Measurements from ENCODE around the gene UQCRFS1. TPM values are rescaled to one million over a fixed set of nuclear protein-coding genes. Genes with fewer than 3 reads are reported as not detected.
A peak's percentile ranks its signal among the peaks of the same experiment; 100 is the strongest.
"Not testable (repeated sequence)": the region's sequence is repeated elsewhere in the genome, so short reads cannot be mapped to it uniquely, and the experiment has no call there.

The UQCRFS1 gene
- total RNA-seq, 2 donors from 2014 or later, result 112 to 127 TPM

GRCh38 chr19:29217616-29218015, 4.7 kb upstream of the UQCRFS1 start:
- ATAC-seq, result no peak
- intact Hi-C loops (cut with DNase I), result no loop called here
- DNase-seq, result no peak

- DNase-seq, result no peak
- no peak for ATAC-seq
- intact Hi-C loops (cut with DNase I), result no loop called here
Observed at GRCh38 chr19:29216021-29216420, 3.1 kb upstream of the UQCRFS1 start.

GRCh38 chr19:29215322-29215845, 2.4 kb upstream of the UQCRFS1 start:
- intact Hi-C loops (cut with DNase I), result no loop called here
- no peak for ATAC-seq
- no peak for DNase-seq

DNA sequence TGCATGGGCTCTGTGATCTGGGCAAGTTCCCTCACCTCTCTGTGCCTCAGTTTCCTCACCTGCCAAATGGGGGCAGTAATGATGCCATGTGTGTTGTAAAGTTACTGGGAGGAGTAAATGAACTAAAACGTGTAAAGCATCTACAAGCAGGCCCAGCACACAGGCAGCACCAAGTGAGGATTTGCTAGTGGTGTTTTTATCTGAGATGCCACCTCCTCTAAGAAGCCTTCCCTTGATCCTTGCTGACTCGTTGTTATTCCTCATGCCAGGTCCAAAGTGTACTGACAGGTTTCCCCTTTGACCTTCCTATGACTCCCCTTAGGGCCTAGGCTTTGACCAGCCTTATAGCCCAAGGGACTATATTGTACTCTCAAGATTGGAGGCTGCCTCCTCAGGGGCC, 1.5 kb upstream of the UQCRFS1 start:
- ATAC-seq, result no peak
- intact Hi-C loops (cut with DNase I), result no loop called here
- no peak for DNase-seq

DNA sequence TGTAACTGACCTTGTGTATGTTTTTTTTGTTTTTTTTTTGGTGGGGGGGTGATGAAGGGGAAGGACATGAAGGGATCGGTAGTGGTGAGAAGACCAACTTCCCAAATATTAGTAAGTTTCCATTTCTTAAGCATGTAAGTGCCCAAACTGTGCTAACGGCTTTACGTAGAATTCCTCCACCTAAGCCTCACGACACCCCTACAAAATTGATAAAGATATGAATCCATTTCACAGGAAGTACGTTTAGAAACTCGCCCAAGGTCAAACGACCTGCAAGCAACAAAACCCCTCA, 649 bp downstream of the UQCRFS1 start:
- intact Hi-C loops (cut with DNase I), result no loop called here
- no peak for ATAC-seq
- DNase-seq, result no peak

GRCh38 chr19:29211562-29212355, 1.2 kb downstream of the UQCRFS1 start:
- no peak for DNase-seq

GRCh38 chr19:29211041-29211440, 1.9 kb downstream of the UQCRFS1 start:
- intact Hi-C loops (cut with DNase I); ATAC-seq; DNase-seq: not testable (repeated sequence)

More at GRCh38 chr19:29211562-29212355, 1.2 kb downstream of the UQCRFS1 start:
- intact Hi-C loops (cut with DNase I), result no loop called here
- peak in 1 of 2 donors; percentile 5 for ATAC-seq

GRCh38 chr19:29210502-29210901, 2.4 kb downstream of the UQCRFS1 start:
- ATAC-seq; DNase-seq; intact Hi-C loops (cut with DNase I): not testable (repeated sequence)

DNA sequence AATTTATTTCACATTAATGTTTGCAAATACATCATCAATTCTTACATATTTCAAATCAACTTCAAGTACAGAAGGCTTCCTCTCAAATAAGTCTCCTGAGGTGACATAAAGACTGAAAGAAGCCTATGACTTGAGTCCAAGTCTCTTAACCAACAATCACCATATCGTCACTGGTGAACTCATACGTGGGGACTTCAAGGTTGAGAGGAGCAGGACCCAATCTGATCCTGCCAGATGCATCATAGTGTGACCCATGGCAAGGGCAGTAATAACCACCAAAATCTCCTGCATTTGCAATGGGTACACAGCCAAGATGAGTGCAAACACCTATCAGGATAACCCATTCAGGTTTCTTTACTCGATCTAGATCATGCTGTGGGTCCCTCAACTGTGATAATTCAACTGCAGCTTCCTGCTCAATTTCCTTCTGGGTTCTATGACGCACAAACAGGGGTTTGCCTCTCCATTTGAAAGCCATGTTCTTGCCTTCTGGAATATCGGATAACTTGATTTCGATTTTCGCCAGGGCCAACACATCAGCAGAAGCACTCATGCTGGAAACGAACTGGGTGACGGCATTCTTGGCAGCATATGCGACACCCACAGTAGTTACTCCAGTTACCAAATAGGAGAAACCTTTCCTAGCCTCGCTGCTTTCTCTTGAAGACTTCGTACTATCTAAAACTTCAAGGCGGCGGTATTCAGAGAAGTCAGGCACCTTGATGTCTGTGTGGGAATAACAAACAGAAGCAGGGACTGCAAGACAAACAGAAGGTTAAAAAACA, 5.4 kb downstream of the UQCRFS1 start:
- intact Hi-C loops (cut with DNase I); ATAC-seq: not testable (repeated sequence)

DNA sequence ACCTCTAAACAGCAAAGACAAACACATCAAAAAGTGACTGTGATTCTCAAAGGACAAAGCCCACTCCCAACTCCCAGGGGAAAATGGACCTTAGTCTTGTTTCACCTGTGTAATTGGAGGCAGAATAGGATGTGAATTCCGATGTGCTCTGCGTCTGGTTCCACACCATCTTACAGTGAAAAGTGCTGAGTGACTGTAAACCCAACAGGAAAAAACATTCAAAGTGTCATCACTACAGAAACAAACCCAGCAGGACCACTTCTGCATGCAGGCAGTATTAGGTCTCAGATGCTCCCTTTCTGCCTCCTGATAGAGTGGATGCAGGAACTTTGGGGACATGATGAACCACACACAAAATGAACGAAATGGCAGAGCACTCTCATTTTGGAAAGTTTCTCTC, 6.5 kb downstream of the UQCRFS1 start:
- no peak for ATAC-seq
- DNase-seq, result no peak
- intact Hi-C loops (cut with DNase I), result no loop called here

More for the DNA sequence above, 5.4 kb downstream of the UQCRFS1 start:
- not testable (repeated sequence) for DNase-seq

DNA sequence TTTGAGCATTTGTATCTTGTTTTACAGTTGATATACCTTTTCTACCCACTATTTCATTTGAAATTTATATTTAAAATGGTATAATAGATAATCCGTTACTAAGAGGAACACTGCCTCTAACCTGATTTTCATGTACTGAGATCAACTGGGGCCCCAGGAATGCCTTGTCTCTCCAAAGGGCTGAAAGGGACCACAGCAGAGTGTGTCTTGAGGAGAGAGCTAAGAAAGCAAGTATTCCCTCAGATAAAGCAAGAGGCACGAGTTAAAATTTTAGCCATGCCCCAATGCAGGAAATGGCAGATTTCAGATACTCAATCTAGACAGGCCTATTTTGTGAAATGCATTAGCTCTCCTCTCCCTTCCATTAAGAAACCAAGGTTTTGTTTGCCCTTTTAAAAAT, 10.7 kb downstream of the UQCRFS1 start:
- no peak for ATAC-seq
- intact Hi-C loops (cut with DNase I), result no loop called here
- no peak for DNase-seq

GRCh38 chr19:29201855-29202254, 11.1 kb downstream of the UQCRFS1 start:
- ATAC-seq (no peak), DNase-seq (no peak)
- intact Hi-C loops (cut with DNase I), result no loop called here

- DNase-seq (no peak), ATAC-seq (peak; percentile 54 to 81)
- intact Hi-C loops (cut with DNase I), result no loop called here
Observed at GRCh38 chr19:29194658-29195057, 18.3 kb downstream of the UQCRFS1 start.

DNA sequence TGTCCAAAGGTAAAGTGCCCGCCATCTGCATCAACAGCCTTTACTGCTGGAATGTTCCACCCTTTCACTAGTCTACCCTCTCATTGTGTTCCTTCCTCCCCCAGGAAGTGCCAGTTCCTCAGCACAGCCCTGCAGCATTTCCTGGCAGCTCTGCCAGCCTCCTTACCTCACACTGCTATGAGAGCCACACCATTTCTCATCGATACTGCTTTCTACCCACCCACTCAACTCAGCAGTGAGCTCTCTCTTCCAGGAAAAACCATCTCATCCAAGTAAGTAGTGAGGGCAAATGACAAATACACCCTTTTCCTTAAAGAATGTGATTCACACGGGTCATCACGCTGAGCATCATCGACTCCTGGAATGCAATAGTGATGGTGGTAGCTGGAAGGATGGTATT, 19.8 kb downstream of the UQCRFS1 start:
- intact Hi-C loops (cut with DNase I), result no loop called here
- DNase-seq (no peak), ATAC-seq (no peak)

DNA sequence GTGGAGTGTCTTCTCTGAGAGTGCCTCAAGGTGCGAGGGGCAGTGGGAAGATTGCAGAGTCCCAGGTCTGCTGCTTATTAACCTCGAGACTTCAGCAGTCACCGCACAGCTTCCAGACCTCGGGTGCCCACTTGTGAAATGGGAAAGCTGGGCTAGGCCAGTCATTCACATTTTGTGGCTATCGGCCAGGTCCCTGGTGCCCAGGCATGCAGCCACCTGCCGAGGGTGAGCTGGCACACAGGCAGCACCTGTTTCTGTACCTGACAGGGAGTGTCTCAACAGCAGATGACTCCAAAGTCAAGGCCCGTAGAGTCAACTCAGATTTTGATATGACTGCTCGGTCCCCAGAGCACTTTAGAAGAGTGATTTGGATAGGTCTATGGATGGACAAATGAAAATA, 21.9 kb downstream of the UQCRFS1 start:
- intact Hi-C loops (cut with DNase I), result no loop called here
- no peak for DNase-seq
- ATAC-seq, result no peak

DNA sequence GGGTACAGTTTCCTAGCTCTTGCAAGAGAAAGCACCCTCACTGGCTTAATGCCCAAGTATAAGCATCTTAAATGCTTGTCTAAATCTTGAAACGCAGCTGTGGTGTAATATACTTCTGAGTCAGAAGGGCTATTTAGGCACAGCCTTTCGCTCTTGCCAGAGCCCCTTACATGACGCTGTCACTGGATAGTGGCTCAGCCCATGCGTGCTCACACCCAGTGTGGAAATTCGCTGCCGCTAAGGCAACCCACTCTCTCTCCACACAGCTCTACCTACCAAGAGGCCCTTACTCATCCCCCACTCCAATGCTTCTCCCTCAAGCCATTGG, 24.0 kb downstream of the UQCRFS1 start:
- ATAC-seq (no peak), DNase-seq (no peak)
- intact Hi-C loops (cut with DNase I), result no loop called here

GRCh38 chr19:29188289-29189032, 24.5 kb downstream of the UQCRFS1 start:
- intact Hi-C loops (cut with DNase I), result no loop called here
- ATAC-seq (peak in 1 of 2 donors; percentile 27), DNase-seq (no peak)

DNA sequence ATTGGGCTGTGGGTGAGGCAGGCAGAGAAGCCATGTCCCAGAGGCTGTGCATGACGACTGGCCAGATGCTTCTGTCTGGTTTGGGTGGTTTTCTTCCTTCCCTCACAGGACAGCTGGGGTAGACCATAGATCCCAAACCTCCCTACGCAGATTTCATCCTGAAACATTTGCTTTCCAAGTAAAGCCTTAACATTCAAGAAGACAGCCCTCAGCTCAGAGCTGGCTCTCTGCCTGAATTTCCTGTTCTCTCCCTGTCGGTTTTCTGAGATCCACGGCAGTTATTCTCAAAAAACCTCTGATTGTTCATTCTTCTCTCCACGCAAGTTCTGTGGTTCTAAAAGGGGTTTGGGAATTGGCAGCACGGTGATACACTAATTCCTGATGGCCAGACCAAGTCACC, 25.3 kb downstream of the UQCRFS1 start:
- DNase-seq (no peak), ATAC-seq (no peak)
- intact Hi-C loops (cut with DNase I), result no loop called here

GRCh38 chr19:29185427-29185826, 27.5 kb downstream of the UQCRFS1 start:
- DNase-seq (no peak), ATAC-seq (no peak)
- intact Hi-C loops (cut with DNase I), result no loop called here
